ENCODE measurements around the gene SPATS1. TPM values are rescaled to one million over a fixed set of nuclear protein-coding genes. Genes with fewer than 3 reads are reported as not detected.

The SPATS1 gene
- total RNA-seq (under 1 TPM in 1 of 6 donors, not detected in 5; 0.18 TPM), polyA plus RNA-seq (under 1 TPM in 1 of 2 donors, not detected in 1; 0.19 TPM)

GRCh38 chr6:44342489-44342888 lies at the start of gene SPATS1:
Gene SPATS1 (plus strand): TSS chr6:44342650. CDS start chr6:44343096, 446 bp downstream.
- H3K27me3 ChIP-seq = no peaks in the 10 kb centered on the region
- peak in 2 of 6 donors; percentile 47 to 69 for DNase-seq
- no peak within 1 kb of the TSS for H3K4me3 ChIP-seq
- no peak within 1 kb of the TSS for H3K27ac ChIP-seq
- ATAC-seq = peak in 2 of 4 donors; percentile 12 to 22
- no peaks in the 10 kb centered on the region for H3K9me3 ChIP-seq
- no peaks in the 10 kb centered on the region for H3K36me3 ChIP-seq
- intact Hi-C loops (cut with DNase I) = no loop called here
- WGBS, 2 donors = 5 to 7% methylated on average over 31 of the region's 31 CpGs
- no peak for TF ChIP-seq CTCF (IDR thresholded peaks at IDR 0.05)
- peaks cover 0 to 3% (median 0%) of the 10 kb centered on the region in 3 donors for H3K4me1 ChIP-seq
- no peak for FAIRE-seq

- DNase-seq = peak in 1 of 6 donors; percentile 9
- H3K27ac ChIP-seq = no peak overlapping the region
- no peak for FAIRE-seq
- no peaks in the 10 kb centered on the region for H3K9me3 ChIP-seq
- WGBS, 2 donors = 55 to 66% methylated on average over 4 of the region's 4 CpGs
- no peak for TF ChIP-seq CTCF (IDR thresholded peaks at IDR 0.05)
- intact Hi-C loops (cut with DNase I) = no loop called here
- no peaks in the 10 kb centered on the region for H3K36me3 ChIP-seq
- peaks cover 0 to 8% (median 4%) of the 10 kb centered on the region in 3 donors for H3K4me1 ChIP-seq
- no peak for ATAC-seq
- peaks cover 0 to 7% (median 0%) of the 10 kb centered on the region in 4 donors for H3K27me3 ChIP-seq
- no peak overlapping the region for H3K4me3 ChIP-seq
These were observed 49.6 kb upstream of the SPATS1 start for GRCh38 chr6:44292661-44293365.

- WGBS, 2 donors = 41 to 47% methylated on average over 6 to 7 of the region's 7 CpGs
- H3K27me3 ChIP-seq = peaks cover 0 to 7% (median 0%) of the 10 kb centered on the region in 4 donors
- no peak for FAIRE-seq
- no peaks in the 10 kb centered on the region for H3K9me3 ChIP-seq
- peak in 1 of 6 donors; percentile 32 for DNase-seq
- no peaks in the 10 kb centered on the region for H3K36me3 ChIP-seq
- peaks cover 0 to 8% (median 4%) of the 10 kb centered on the region in 3 donors for H3K4me1 ChIP-seq
- ATAC-seq = no peak
- no peak overlapping the region for H3K27ac ChIP-seq
- no peak overlapping the region for H3K4me3 ChIP-seq
- intact Hi-C loops (cut with DNase I) = no loop called here
- no peak for TF ChIP-seq CTCF (IDR thresholded peaks at IDR 0.05)
These were observed 47.3 kb upstream of the SPATS1 start for GRCh38 chr6:44294832-44295791.

GRCh38 chr6:44297063-44298038 lies 45.1 kb upstream of the SPATS1 start:
- no peak overlapping the region for H3K27ac ChIP-seq
- 1% methylated on average over 68 to 86 of the region's 86 CpGs for WGBS, 2 donors
- peak; percentile 70 to 84 (median 82) for ATAC-seq
- no peaks in the 10 kb centered on the region for H3K9me3 ChIP-seq
- H3K4me1 ChIP-seq = peaks cover 0 to 8% (median 4%) of the 10 kb centered on the region in 3 donors
- TF ChIP-seq CTCF (IDR thresholded peaks at IDR 0.05) = no peak
- peaks cover 0 to 7% (median 0%) of the 10 kb centered on the region in 4 donors for H3K27me3 ChIP-seq
- no peak for FAIRE-seq
- H3K36me3 ChIP-seq = peaks cover 0 to 6% (median 0%) of the 10 kb centered on the region in 3 donors
- H3K4me3 ChIP-seq = peak overlapping the region in 2 of 4 donors; percentile 21 to 47
- peak in 2 of 6 donors; percentile 72 to 78 for DNase-seq
- intact Hi-C loops (cut with DNase I) = no loop called here
